Gastrocnemius medialis (tissue), 4 donors: ENCODE measurements around the gene ZNF70. TPM values are rescaled to one million over a fixed set of nuclear protein-coding genes. Genes with fewer than 3 reads are reported as not detected.
A peak's percentile ranks its signal among the peaks of the same experiment; 100 is the strongest.

Experiments
- ATAC-seq, 2 donors: fragments of 150-250 bp; one replicate each; pipeline ENCODE4 v1.9.1; 2016
- DNase-seq, 2 donors: peaks; one replicate each; pipeline ENCODE4 v3.0.0-alpha.2; 2019
- H3K27ac ChIP-seq, 4 donors: fragments of 200-600 bp; sonication (generic); 1 replicate in 1 of 4; 2 replicates in 3 of 4; pipeline ENCODE4 v1.5.1; 2016 to 2018; ENCODE audit warnings: mild to moderate bottlenecking in 2 of 4, moderate library complexity in 1 of 4
- H3K27me3 ChIP-seq, 3 donors: fragments of 200-600 bp; sonication (generic) in 2 of 3; 1 replicate in 1 of 3; 2 replicates in 2 of 3; pipeline versions ENCODE4 v1.5.1 to v1.6.0; 2016 to 2019; ENCODE audit warnings: mild to moderate bottlenecking in 1 of 3, moderate library complexity in 1 of 3
- H3K36me3 ChIP-seq, 2 donors: fragments of 200-600 bp; sonication (generic) in 1 of 2; one replicate each; pipeline ENCODE4 v1.5.1; 2017 to 2018
- H3K4me1 ChIP-seq, 2 donors: fragments of 200-600 bp; sonication (generic) in 1 of 2; one replicate each; pipeline ENCODE4 v1.5.1; 2016 to 2017; ENCODE audit warnings: mild to moderate bottlenecking in 2 of 2
- H3K4me3 ChIP-seq, 4 donors: fragments of 200-600 bp; sonication (generic) in 3 of 4; 1 replicate in 1 of 4; 2 replicates in 3 of 4; pipeline ENCODE4 v1.5.1; 2016 to 2019; ENCODE audit warnings: mild to moderate bottlenecking in 2 of 4
- H3K9me3 ChIP-seq, 3 donors: fragments of 200-600 bp; sonication (generic) in 2 of 3; 1 replicate in 1 of 3; 2 replicates in 2 of 3; pipeline ENCODE4 v1.5.1; 2016 to 2019
- POLR2A ChIP-seq, 2 donors: fragments of 450-650 bp; IDR thresholded peaks; one replicate each; pipeline ENCODE4 v1.6.1; 2017; ENCODE audit warnings: antibody characterized with exemption in 2 of 2, mild to moderate bottlenecking in 2 of 2, moderate library complexity in 2 of 2
- in situ Hi-C, 4 donors: fragments of 200-750 bp; cut with MboI; loops; one replicate each; pipeline versions ENCODE4 v1.15.0 to v1.8.0; 2017; ENCODE audit warnings: low sequenced_read_pairs in 4 of 4
- intact Hi-C: fragments of 100-400 bp; cut with DNase I; formaldehyde crosslinking; loops from one replicate; pipeline ENCODE4 v1.15.1; 2023; ENCODE audit warnings: low total_unique reads
- total RNA-seq, 4 donors: library from RNA; depleted of rRNA; stranded (reverse); fragments of >200 nt; gene quantifications; one replicate each; pipeline versions ENCODE4 v1.1.0 to v1.2.3, GENCODE V29; 2016
- TF ChIP-seq, protein P1 (sequence below), 5 experiments: fragments of 450-650 bp in 3 of 5; fragments of 200-600 bp in 2 of 5; sonication (generic) in 2 of 5; IDR thresholded peaks in 4 of 5; conservative IDR thresholded peaks in 1 of 5; 1 replicate in 4 of 5; 2 replicates in 1 of 5; pipeline ENCODE4 v1.5.1; 2016 to 2019; ENCODE audit warnings: antibody characterized with exemption in 5 of 5, mild to moderate bottlenecking in 3 of 5, moderate library complexity in 3 of 5

ZNF70 gene
- total RNA-seq, 4 donors from 2014 or later, result 3.1 to 6.3 (median 4.2) TPM

GRCh38 chr22:23695571-23696325, 55.2 kb downstream of the ZNF70 start:
- H3K36me3 ChIP-seq, result peaks cover 0 to 20% of the 10 kb centered on the region in 2 donors
- ATAC-seq (no peak), DNase-seq (no peak)
- no peaks in the 10 kb centered on the region for H3K9me3 ChIP-seq
- in situ Hi-C loops (no loop called here), intact Hi-C loops (no loop called here)
- H3K27me3 ChIP-seq, result no peaks in the 10 kb centered on the region
- TF ChIP-seq POLR2A (IDR thresholded peaks at IDR 0.05), result no peak
- TF ChIP-seq, protein P1, sequence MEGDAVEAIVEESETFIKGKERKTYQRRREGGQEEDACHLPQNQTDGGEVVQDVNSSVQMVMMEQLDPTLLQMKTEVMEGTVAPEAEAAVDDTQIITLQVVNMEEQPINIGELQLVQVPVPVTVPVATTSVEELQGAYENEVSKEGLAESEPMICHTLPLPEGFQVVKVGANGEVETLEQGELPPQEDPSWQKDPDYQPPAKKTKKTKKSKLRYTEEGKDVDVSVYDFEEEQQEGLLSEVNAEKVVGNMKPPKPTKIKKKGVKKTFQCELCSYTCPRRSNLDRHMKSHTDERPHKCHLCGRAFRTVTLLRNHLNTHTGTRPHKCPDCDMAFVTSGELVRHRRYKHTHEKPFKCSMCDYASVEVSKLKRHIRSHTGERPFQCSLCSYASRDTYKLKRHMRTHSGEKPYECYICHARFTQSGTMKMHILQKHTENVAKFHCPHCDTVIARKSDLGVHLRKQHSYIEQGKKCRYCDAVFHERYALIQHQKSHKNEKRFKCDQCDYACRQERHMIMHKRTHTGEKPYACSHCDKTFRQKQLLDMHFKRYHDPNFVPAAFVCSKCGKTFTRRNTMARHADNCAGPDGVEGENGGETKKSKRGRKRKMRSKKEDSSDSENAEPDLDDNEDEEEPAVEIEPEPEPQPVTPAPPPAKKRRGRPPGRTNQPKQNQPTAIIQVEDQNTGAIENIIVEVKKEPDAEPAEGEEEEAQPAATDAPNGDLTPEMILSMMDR (IDR thresholded peaks at IDR 0.05 in 4 of 5, conservative IDR thresholded peaks at IDR 0.05 in 1 of 5), result no peak
- no peak overlapping the region for H3K4me3 ChIP-seq
- H3K27ac ChIP-seq, result no peak overlapping the region
- peaks cover 0 to 16% of the 10 kb centered on the region in 2 donors for H3K4me1 ChIP-seq

DNA sequence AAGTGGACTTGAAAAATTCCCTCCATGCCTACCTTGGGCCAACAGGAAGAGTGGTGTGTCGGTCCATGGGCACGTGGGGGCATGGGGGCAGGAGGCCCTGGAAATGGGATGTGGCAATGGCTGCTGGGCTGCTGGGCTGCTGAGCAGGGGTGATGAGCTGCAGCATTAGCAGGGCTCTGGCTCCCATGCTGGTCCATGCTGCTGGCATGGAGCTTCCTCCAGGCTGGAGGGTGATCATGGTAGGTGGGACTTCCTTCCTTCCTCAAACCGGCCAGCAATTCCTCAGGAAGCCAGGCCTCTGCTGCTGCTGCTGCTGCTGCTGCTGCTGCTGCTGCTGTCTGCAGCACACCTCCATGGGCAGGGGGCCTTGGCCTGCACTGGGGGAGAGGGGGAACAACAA, 55.8 kb downstream of the ZNF70 start:
- in situ Hi-C loops (no loop called here), intact Hi-C loops (no loop called here)
- no peak overlapping the region for H3K4me3 ChIP-seq
- TF ChIP-seq POLR2A (IDR thresholded peaks at IDR 0.05), result no peak
- TF ChIP-seq, protein P1 (IDR thresholded peaks at IDR 0.05 in 4 of 5, conservative IDR thresholded peaks at IDR 0.05 in 1 of 5), result no peak
- H3K4me1 ChIP-seq, result peaks cover 0 to 15% of the 10 kb centered on the region in 2 donors
- ATAC-seq (no peak), DNase-seq (no peak)
- H3K27ac ChIP-seq, result no peak overlapping the region
- H3K27me3 ChIP-seq, result no peaks in the 10 kb centered on the region
- H3K9me3 ChIP-seq, result no peaks in the 10 kb centered on the region
- H3K36me3 ChIP-seq, result peaks cover 0 to 14% of the 10 kb centered on the region in 2 donors

GRCh38 chr22:23693979-23694680, 56.8 kb downstream of the ZNF70 start:
- Histone ChIP-seq H3K27me3 (no peaks in the 10 kb centered on the region), H3K4me3 (no peak overlapping the region), H3K27ac (peak overlapping the region in 1 of 4 donors; percentile 69), H3K36me3 (peaks cover 0 to 17% of the 10 kb centered on the region in 2 donors), H3K9me3 (no peaks in the 10 kb centered on the region), H3K4me1 (peaks cover 0 to 15% of the 10 kb centered on the region in 2 donors)
- no peak for TF ChIP-seq POLR2A (IDR thresholded peaks at IDR 0.05)
- TF ChIP-seq, protein P1 (IDR thresholded peaks at IDR 0.05 in 4 of 5, conservative IDR thresholded peaks at IDR 0.05 in 1 of 5), result no peak
- ATAC-seq (no peak), DNase-seq (no peak)
- in situ Hi-C loops (no loop called here), intact Hi-C loops (no loop called here)

DNA sequence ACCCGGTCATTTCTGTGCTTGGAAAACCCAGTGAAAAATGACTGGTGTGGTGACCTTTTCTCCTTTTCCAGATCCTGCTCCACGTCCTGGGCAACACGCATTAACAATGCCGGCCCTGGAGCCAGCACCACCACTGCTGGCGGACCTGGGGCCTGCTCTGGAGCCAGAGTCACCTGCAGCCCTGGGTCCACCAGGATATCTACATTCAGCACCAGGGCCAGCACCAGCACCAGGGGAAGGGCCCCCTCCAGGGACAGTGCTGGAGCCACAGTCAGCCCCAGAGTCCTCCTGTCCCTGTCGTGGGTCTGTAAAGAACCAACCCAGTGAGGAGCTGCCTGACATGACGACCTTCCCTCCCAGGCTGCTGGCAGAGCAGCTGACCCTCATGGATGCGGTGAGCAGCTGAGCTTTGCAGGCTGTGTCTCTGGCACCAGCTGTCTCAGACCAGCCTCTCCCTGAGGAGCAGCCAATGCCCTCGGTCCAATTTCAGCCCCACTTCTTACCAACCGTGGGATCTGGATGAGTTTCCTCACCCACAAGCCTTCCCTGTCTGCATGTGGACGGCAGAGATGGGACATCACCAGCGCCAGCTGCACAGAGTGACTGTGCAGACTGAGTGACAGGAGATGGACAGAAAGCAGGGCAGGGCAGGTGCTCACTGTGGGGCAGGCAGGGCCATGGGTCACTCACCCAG, 58.2 kb downstream of the ZNF70 start:
- Histone ChIP-seq H3K27me3 (no peaks in the 10 kb centered on the region), H3K4me1 (peaks cover 0 to 22% of the 10 kb centered on the region in 2 donors), H3K36me3 (peaks cover 0 to 19% of the 10 kb centered on the region in 2 donors), H3K9me3 (no peaks in the 10 kb centered on the region), H3K27ac (peak overlapping the region in 3 of 4 donors; percentile 33 to 72 (median 69)), H3K4me3 (no peak overlapping the region)
- TF ChIP-seq, protein P1 (IDR thresholded peaks at IDR 0.05 in 4 of 5, conservative IDR thresholded peaks at IDR 0.05 in 1 of 5), result no peak
- TF ChIP-seq POLR2A (IDR thresholded peaks at IDR 0.05), result no peak
- DNase-seq (peak in 1 of 2 donors; percentile 74), ATAC-seq (peak; percentile 64 to 83)
- intact Hi-C loops, result no loop called here
- in situ Hi-C loops, result no loop called here
